ENCODE results near the gene INTS3. TPM values are rescaled to one million over a fixed set of nuclear protein-coding genes. Genes with fewer than 3 reads are reported as not detected.

INTS3 gene
- 10 to 100 TPM; 63.8 to 68.8 TPM for total RNA-seq

- Histone ChIP-seq H3K4me3 (peak within 1 kb of the TSS; percentile 100), H3K27me3 (replicated peaks; ENCODE audit: insufficient read depth) (no peaks in the 10 kb centered on the region), H3K9me3 (no peaks in the 10 kb centered on the region), H3K27ac (peak within 1 kb of the TSS; percentile 99 to 100), H3K36me3 (no peaks in the 10 kb centered on the region), H3K4me1 (ENCODE audit: control insufficient read depth in 1 of 2, low read depth in 2 of 2) (peaks cover 18 to 38% of the 10 kb centered on the region in 2 donors)
- ATAC-seq (ENCODE audit: insufficient number of reproducible peaks, low FRiP score, low read depth) (peak; percentile 95), DNase-seq (ENCODE audit: low spot score) (peak; percentile 98)
- no peak for TF ChIP-seq CTCF (IDR thresholded peaks at IDR 0.05)
Observed at GRCh38 chr1:153727463-153728304, at the start of gene INTS3. INTS3 (plus strand) TSS chr1:153728050; CDS start chr1:153728635, 585 bp downstream.

- ATAC-seq (ENCODE audit: insufficient number of reproducible peaks, low FRiP score, low read depth) = peak; percentile 16
- Histone ChIP-seq H3K36me3 (peaks cover 12% of the 10 kb centered on the region), H3K4me1 (ENCODE audit: control insufficient read depth in 1 of 2, low read depth in 2 of 2) (peaks cover 5 to 30% of the 10 kb centered on the region in 2 donors), H3K9me3 (no peaks in the 10 kb centered on the region), H3K27ac (peak within 1 kb of the TSS; percentile 91 to 93), H3K4me3 (peak within 1 kb of the TSS; percentile 86), H3K27me3 (replicated peaks; ENCODE audit: insufficient read depth) (no peaks in the 10 kb centered on the region)
- peak; percentile 35 for DNase-seq (ENCODE audit: low spot score)
- TF ChIP-seq CTCF (IDR thresholded peaks at IDR 0.05) = no peak
Observed at GRCh38 chr1:153678519-153679336, 49.1 kb upstream of the INTS3 start, which contains the start of gene NPR1. NPR1 (plus strand) TSS chr1:153678688; CDS start chr1:153679109, 421 bp downstream.

- TF ChIP-seq CTCF (IDR thresholded peaks at IDR 0.05) = no peak
- Histone ChIP-seq H3K9me3 (no peaks in the 10 kb centered on the region), H3K4me3 (peak overlapping the region; percentile 86), H3K4me1 (ENCODE audit: control insufficient read depth in 1 of 2, low read depth in 2 of 2) (peaks cover 5 to 38% of the 10 kb centered on the region in 2 donors), H3K27ac (peak overlapping the region; percentile 91 to 93), H3K36me3 (peaks cover 12% of the 10 kb centered on the region), H3K27me3 (replicated peaks; ENCODE audit: insufficient read depth) (no peaks in the 10 kb centered on the region)
- no peak for ATAC-seq (ENCODE audit: insufficient number of reproducible peaks, low FRiP score, low read depth)
- DNase-seq (ENCODE audit: low spot score) = no peak
Observed at GRCh38 chr1:153679337-153680119, 48.3 kb upstream of the INTS3 start.

GRCh38 chr1:153680120-153680403 is 47.8 kb upstream of the INTS3 start:
- Histone ChIP-seq H3K36me3 (peaks cover 16% of the 10 kb centered on the region), H3K9me3 (no peaks in the 10 kb centered on the region), H3K27me3 (replicated peaks; ENCODE audit: insufficient read depth) (no peaks in the 10 kb centered on the region), H3K4me1 (ENCODE audit: control insufficient read depth in 1 of 2, low read depth in 2 of 2) (peaks cover 5 to 38% of the 10 kb centered on the region in 2 donors), H3K27ac (peak overlapping the region; percentile 91 to 93), H3K4me3 (peak overlapping the region; percentile 86)
- DNase-seq (ENCODE audit: low spot score) = no peak
- no peak for TF ChIP-seq CTCF (IDR thresholded peaks at IDR 0.05)
- ATAC-seq (ENCODE audit: insufficient number of reproducible peaks, low FRiP score, low read depth) = no peak

Data from thoracic aorta (tissue), 2 donors.